A549 (cell line): ENCODE measurements around the gene RHOT1. TPM values are rescaled to one million over a fixed set of nuclear protein-coding genes. Genes with fewer than 3 reads are reported as not detected.

Experiments used
- polyA plus RNA-seq, 4 experiments: library from polyadenylated mRNA; depleted of rRNA in 3 of 4; stranded (reverse); fragments of >200 nt; fragmentation: RNase III in 1 of 4; extraction: RNeasy Plus Mini Kit Qiagen cat#74134 plus additional on column Dnase treatment in 1 of 4; gene quantifications; 2 replicates in 3 of 4; 3 replicates in 1 of 4; pipeline ENCODE4 v1.2.3, GENCODE V29; 2011 to 2017
- small RNA-seq, 6 experiments: library from RNA; depleted of rRNA; stranded (forward); fragments of <200 nt; gene quantifications; one replicate each; pipeline ENCODE3, GENCODE V24; 2012

RHOT1 gene
- polyA plus RNA-seq, 2 of the 4 experiments (the other 2 are of a cell fraction): 26.6 to 109 TPM

Small RNA genes within 50 kb of the gene (small RNA-seq; reads per million reads assigned to genes)
- gene UBL5P2: 0 to 4.9 (median 0.02) reads per million in 6 experiments

Other genes with a start within 250 kb of the RHOT1 start
- gene UTP6, start 240.8 kb upstream of the RHOT1 start, polyA plus RNA-seq (2011; rRNA removed): 65.4 and 101 TPM in 2 replicates
- gene UTP6, start 240.8 kb upstream of the RHOT1 start, polyA plus RNA-seq (2017; fragmentation: RNase III; extraction: RNeasy Plus Mini Kit Qiagen cat#74134 plus additional on column Dnase treatment): 46.5 to 52.7 TPM (median 49.0 TPM) in 3 replicates
- gene SUZ12, start 205.5 kb upstream of the RHOT1 start, polyA plus RNA-seq (2011; rRNA removed): 41.3 and 54.6 TPM in 2 replicates
- gene SUZ12, start 205.5 kb upstream of the RHOT1 start, polyA plus RNA-seq (2017; fragmentation: RNase III; extraction: RNeasy Plus Mini Kit Qiagen cat#74134 plus additional on column Dnase treatment): 36.2 to 38.6 TPM (median 36.3 TPM) in 3 replicates
- gene LRRC37B, start 135.1 kb upstream of the RHOT1 start, polyA plus RNA-seq (2011; rRNA removed): 14.2 and 17.9 TPM in 2 replicates
- gene LRRC37B, start 135.1 kb upstream of the RHOT1 start, polyA plus RNA-seq (2017; fragmentation: RNase III; extraction: RNeasy Plus Mini Kit Qiagen cat#74134 plus additional on column Dnase treatment): 7.6 to 8.6 TPM (median 8.3 TPM) in 3 replicates
- gene RHBDL3, start 123.3 kb downstream of the RHOT1 start, polyA plus RNA-seq (2011; rRNA removed): 2.0 and 3.1 TPM in 2 replicates
- gene RHBDL3, start 123.3 kb downstream of the RHOT1 start, polyA plus RNA-seq (2017; fragmentation: RNase III; extraction: RNeasy Plus Mini Kit Qiagen cat#74134 plus additional on column Dnase treatment): 4.2 to 6.6 TPM (median 5.9 TPM) in 3 replicates
- 36.9 and 49.6 TPM in 2 replicates for gene C17orf75, start 199.7 kb downstream of the RHOT1 start, polyA plus RNA-seq (2011; rRNA removed)
- gene C17orf75, start 199.7 kb downstream of the RHOT1 start, polyA plus RNA-seq (2017; fragmentation: RNase III; extraction: RNeasy Plus Mini Kit Qiagen cat#74134 plus additional on column Dnase treatment): 36.3 to 43.8 TPM (median 38.2 TPM) in 3 replicates
- gene ZNF207, start 207.7 kb downstream of the RHOT1 start, polyA plus RNA-seq (2011; rRNA removed): 292 and 296 TPM in 2 replicates
- gene ZNF207, start 207.7 kb downstream of the RHOT1 start, polyA plus RNA-seq (2017; fragmentation: RNase III; extraction: RNeasy Plus Mini Kit Qiagen cat#74134 plus additional on column Dnase treatment): 188 to 208 TPM (median 188 TPM) in 3 replicates